GM12801 (cell line): ENCODE measurements around the gene TMC5.

Experiments
- CTCF ChIP-seq: IDR thresholded peaks from one replicate; pipeline ENCODE4 v1.5.1; 2011; ENCODE audit warnings: control low read depth; ENCODE audit not compliant: insufficient read length; ENCODE audit errors: extremely low read depth

Gene TMC5

GRCh38 chr16:19382084-19382801 is 35.4 kb upstream of the TMC5 start:
- TF ChIP-seq CTCF = no peak

GRCh38 chr16:19382887-19383816 is 34.5 kb upstream of the TMC5 start:
- no peak for TF ChIP-seq CTCF

GRCh38 chr16:19384656-19385055 is 33.0 kb upstream of the TMC5 start:
- no peak for TF ChIP-seq CTCF

GRCh38 chr16:19386525-19386924 is 31.2 kb upstream of the TMC5 start:
- TF ChIP-seq CTCF = no peak

- no peak for TF ChIP-seq CTCF
Measured at GRCh38 chr16:19389246-19389645, 28.4 kb upstream of the TMC5 start.

- no peak for TF ChIP-seq CTCF
Measured at GRCh38 chr16:19392352-19392751, 25.3 kb upstream of the TMC5 start.

- TF ChIP-seq CTCF = no peak
Measured at GRCh38 chr16:19393226-19394111, 24.2 kb upstream of the TMC5 start.
